NCI-H226 (cell line): ENCODE results near the gene FZD1.

Experiments used
- DNase-seq: peaks from one replicate; pipeline ENCODE4 v3.0.0-alpha.2; 2015

The FZD1 gene

GRCh38 chr7:91264046-91264923 is at the start of gene FZD1:
TSS of gene FZD1 (plus strand) at chr7:91264433. CDS start at chr7:91264881, 448 bp downstream.
- DNase-seq, result peak; percentile 98

DNA sequence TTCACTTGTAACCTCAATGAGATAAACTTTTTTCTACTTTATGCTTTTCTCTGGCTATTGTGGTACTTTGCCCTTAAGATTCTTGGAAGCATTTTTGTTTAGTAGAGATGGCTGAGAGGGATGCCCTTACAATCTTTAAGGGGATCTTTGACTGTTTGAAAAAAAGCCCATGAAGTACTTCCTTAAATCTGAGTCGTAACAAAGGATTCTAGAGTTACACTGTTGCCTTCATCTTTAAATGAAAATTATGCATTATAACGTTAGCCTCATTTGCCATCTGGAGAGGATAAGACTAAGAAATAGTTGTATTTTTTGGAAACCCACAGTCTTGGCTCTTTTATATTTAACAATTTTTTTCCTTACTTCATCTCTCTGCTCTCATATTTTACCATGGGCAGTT is 37.8 kb upstream of the FZD1 start:
- DNase-seq, result no peak

- DNase-seq, result no peak
These were observed 35.9 kb upstream of the FZD1 start for GRCh38 chr7:91228327-91228726.

DNA sequence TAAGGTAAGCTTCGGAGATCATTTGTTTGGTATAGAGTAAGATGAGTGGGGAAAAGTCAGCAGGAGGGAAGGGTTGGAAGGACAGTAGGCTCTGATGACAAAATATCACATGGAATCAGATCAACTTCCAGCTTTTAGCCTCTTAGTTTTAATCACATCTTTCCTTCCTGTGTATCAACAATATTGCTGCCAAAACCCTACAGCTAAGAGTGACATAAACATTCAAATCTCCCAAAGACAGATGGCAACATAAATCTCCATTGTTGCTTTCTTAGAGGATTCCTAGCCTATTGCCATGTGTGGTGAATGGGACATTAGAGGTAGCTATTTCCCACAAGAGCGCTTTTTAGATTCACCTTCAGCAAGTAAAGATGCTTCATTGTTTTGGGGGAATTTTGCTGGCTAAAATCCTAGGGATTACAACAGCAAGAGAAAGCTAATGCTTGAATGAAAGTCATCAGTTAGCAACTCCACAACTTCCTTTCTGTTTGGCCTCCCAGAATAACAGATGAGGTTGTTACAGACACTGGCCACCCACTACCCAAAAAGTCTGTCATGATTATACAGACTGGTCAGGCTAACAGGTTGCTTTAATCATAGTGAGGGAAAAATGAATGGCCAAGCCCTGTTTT is 35.2 kb upstream of the FZD1 start:
- DNase-seq, result no peak

- no peak for DNase-seq
These were observed 34.1 kb upstream of the FZD1 start for GRCh38 chr7:91230100-91230499.

DNA sequence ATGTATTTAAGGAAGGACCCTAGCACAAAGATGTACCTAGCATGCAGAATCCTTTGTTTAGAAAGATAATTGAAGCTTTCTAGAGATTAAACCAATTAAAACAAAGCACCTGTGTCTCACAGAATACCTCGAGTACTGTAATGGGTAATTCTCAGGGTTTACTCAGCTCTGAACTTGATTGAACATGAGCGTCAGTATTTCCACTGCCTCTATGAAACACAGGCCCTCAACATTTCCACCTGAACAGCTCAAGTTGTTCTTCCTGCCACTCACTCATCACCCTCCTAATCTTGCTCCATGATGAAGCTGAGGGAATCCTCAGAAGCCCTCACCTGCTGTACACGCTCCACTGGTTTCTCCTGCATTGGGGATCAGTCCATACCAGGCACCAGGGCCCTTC is 33.7 kb upstream of the FZD1 start:
- no peak for DNase-seq

DNA sequence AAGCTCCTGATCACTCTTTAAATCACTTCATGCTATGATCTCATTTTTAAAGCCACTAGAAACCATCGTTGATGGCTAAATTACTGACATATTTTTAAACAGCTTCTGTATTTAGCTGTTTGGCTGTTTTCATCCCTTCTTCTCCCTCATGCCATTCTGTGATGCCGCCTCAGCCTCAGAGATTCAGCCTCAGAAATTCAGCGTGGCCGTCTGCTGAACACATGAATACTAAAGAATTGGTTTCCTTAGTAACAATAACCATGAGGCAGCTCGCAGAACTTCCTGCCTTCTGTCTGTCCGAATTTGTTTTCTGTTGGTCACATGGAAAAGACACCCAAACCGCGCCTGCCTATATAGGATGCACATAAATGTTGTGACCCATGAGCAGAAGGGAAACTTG is 31.0 kb upstream of the FZD1 start:
- DNase-seq, result no peak

- DNase-seq, result no peak
These were observed 28.9 kb upstream of the FZD1 start for GRCh38 chr7:91235211-91235832.

DNA sequence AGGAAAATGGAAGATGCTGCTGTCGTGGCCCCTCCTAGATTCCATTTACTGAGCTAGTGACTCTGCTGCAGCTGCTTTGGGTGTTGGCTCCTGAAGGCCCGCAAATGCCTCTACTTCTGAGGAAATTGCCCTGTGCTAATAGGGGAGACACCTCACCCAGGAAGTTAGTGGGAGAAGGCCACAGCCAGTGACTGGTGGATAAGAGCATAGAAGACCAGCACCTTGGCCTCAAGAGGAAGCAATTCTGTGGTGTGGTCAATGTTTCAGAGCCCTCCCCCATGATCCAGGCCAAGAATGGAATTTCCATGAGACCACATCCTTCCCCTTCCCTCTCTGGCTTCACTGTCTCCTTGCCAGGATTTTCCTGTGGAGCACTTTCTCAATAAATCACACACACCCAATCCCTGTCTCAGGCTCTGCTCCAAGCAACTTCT is 25.0 kb upstream of the FZD1 start:
- DNase-seq, result peak; percentile 98

DNA sequence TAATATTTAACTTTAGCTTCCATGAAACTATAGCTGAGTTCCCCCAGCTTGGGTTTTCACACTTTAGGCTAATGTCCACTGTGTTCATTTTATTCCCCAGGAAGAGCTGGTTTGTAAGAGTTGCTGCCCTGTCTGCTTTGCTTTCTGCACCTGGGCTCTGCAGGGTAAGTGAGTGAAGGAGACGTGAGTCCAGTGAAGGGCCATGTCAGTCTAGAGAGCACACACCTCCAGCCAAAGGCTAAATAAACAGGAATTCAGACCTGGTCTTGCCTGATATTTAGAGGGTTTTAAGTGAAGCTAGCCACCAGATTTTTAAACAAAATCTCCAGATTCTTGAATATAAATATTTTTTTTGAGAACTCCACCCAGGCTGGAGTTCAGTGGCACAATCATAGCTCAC is 24.5 kb upstream of the FZD1 start:
- DNase-seq, result no peak

DNA sequence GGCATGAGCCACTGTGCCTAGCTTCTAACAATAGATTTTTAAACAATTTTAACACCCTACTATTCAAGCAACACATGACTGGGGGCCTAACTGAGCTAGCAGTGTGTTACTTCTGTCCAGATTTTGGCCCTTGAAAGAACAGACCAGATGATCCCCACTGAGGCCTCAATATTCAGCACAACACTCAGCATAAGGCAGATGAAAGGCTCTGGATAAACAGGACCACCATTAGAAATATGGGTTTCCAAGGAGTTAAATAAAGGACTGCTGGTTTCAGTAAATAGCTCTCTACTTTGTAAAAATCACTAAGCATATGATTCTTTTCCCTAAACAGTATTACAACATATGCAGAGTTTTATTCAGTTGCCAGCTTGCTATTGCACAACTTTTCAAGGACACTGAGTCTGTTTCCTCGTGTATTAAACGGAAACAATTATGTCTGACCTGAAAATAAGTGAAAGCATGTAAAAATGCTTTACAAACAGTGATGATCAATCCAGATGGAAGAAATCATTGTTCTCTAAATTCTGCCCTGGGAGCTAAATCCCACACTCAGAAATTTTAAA is 23.8 kb upstream of the FZD1 start:
- DNase-seq, result no peak

- DNase-seq, result no peak
These were observed 22.0 kb upstream of the FZD1 start for GRCh38 chr7:91242097-91242844.

GRCh38 chr7:91243591-91244301 is 20.5 kb upstream of the FZD1 start:
- peak; percentile 23 for DNase-seq

DNA sequence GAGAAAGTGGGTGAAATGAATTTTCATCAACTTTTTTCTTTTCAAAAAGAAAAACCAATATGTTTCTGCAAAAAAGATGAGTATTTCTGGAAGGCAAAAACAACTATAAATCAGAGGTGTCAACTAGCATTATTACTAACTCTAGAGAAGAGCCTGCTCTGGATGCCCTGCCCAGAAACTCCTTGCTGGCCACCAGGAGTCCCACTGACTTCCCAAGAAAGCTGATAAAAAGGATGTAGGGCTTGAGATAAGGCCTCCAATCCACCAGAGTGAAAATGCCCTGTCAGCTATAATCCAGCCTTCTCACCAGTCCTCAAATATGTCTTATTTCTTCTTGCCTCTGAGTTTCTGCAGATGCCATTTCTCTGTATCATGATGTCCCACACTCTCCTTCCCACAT is 16.7 kb upstream of the FZD1 start:
- DNase-seq, result peak; percentile 54

- DNase-seq, result no peak
These were observed 15.2 kb upstream of the FZD1 start for GRCh38 chr7:91248996-91249395.

- peak; percentile 86 for DNase-seq
These were observed 14.6 kb upstream of the FZD1 start for GRCh38 chr7:91249506-91250233.

DNA sequence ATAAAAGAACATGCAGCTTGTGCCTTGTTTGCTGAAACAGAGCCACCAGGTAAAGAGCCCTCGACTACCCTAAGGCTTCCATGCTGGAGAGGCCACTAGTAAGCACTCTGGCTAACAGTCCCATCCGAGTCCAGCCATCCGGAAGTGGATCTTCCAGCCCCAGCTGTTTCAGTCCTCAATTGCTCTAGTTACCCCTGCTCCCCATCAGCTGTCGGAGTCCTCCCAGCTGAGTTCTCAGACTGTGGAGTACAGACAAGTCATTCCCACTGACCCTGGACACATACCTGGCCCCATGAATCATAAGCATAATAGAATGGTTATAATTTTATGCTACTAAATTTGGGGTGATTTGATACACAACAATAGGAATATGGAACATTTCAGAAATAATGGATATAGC is 13.5 kb upstream of the FZD1 start:
- no peak for DNase-seq

GRCh38 chr7:91251877-91252276 is 12.4 kb upstream of the FZD1 start:
- DNase-seq, result no peak

- DNase-seq, result no peak
These were observed 718 bp upstream of the FZD1 start for GRCh38 chr7:91263384-91264045.

GRCh38 chr7:91264924-91265681 is 870 bp downstream of the FZD1 start:
- peak; percentile 35 for DNase-seq
